OCI-LY7 (cell line): ENCODE data around the gene MRO. TPM values are rescaled to one million over a fixed set of nuclear protein-coding genes. Genes with fewer than 3 reads are reported as not detected.

ENCODE experiments used
- BruUV-seq: library from RNA; stranded (reverse); fragments of 400-500 nt; replicated peaks from 2 replicates; lab custom pipeline; 2021; lab: Mats Ljungman, UMichigan
- CTCF ChIA-PET: fragments of 300-600 bp; sonication (Branson Sonifier 250); formaldehyde crosslinking; loops from one replicate; lab custom pipeline; 2022; ENCODE audit warnings: antibody characterized with exemption; ENCODE audit not compliant: unreplicated experiment; lab: Charles Lee
- POLR2A ChIA-PET: fragments of 300-600 bp; sonication (Branson Sonifier 250); formaldehyde crosslinking; loops from one replicate; lab custom pipeline; 2022; ENCODE audit warnings: antibody characterized with exemption; lab: Charles Lee
- DNase-seq: peaks from one replicate; pipeline ENCODE4 v3.0.0-alpha.2; 2015; ENCODE audit warnings: low spot score
- H2AFZ ChIP-seq: fragments of 200-600 bp; sonication (generic), shearing (Covaris generic); 2 replicates; pipeline ENCODE4 v1.6.1; 2014; ENCODE audit warnings: mild to moderate bottlenecking, antibody characterized with exemption, low read length, moderate library complexity
- H3K27ac ChIP-seq: fragments of 200-600 bp; sonication (generic); 2 replicates; pipeline ENCODE4 v1.5.1; 2014; ENCODE audit warnings: mixed run types, low read depth, mild to moderate bottlenecking, moderate library complexity, low read length, inconsistent platforms; ENCODE audit not compliant: poor library complexity, severe bottlenecking
- H3K36me3 ChIP-seq: fragments of 200-600 bp; sonication (generic); 2 replicates; pipeline ENCODE4 v1.6.1; 2014; ENCODE audit warnings: mild to moderate bottlenecking, antibody characterized with exemption, low read length, moderate library complexity, mixed read lengths; ENCODE audit not compliant: insufficient read depth
- H3K4me1 ChIP-seq: fragments of 200-600 bp; sonication (generic); 2 replicates; pipeline ENCODE4 v1.5.1; 2014; ENCODE audit warnings: mild to moderate bottlenecking, low read length; ENCODE audit not compliant: insufficient read depth, poor library complexity, severe bottlenecking
- H3K4me2 ChIP-seq: fragments of 200-600 bp; sonication (generic); 2 replicates; pipeline ENCODE4 v1.6.1; 2014; ENCODE audit warnings: mild to moderate bottlenecking, low read length
- H3K4me3 ChIP-seq: fragments of 200-600 bp; sonication (generic); 2 replicates; pipeline ENCODE4 v1.5.1; 2014; ENCODE audit warnings: mild to moderate bottlenecking, low read depth, low read length; ENCODE audit not compliant: poor library complexity, severe bottlenecking
- H3K79me2 ChIP-seq: fragments of 200-600 bp; sonication (generic); 2 replicates; pipeline ENCODE4 v1.6.1; 2016; ENCODE audit warnings: low read depth, mild to moderate bottlenecking, low read length, moderate library complexity, mixed read lengths; ENCODE audit not compliant: insufficient read depth
- H3K9me2 ChIP-seq: fragments of 200-600 bp; sonication (generic); 2 replicates; pipeline ENCODE4 v1.6.1; 2016; ENCODE audit warnings: mild to moderate bottlenecking, low read length, mixed read lengths; ENCODE audit not compliant: insufficient read depth
- H3K9me3 ChIP-seq: fragments of 200-600 bp; sonication (generic); 2 replicates; pipeline ENCODE4 v1.6.1; 2014; ENCODE audit warnings: mild to moderate bottlenecking, mixed run types, low read length, mixed read lengths
- H4K20me1 ChIP-seq: fragments of 200-600 bp; sonication (generic); 2 replicates; pipeline ENCODE4 v1.6.1; 2014; ENCODE audit warnings: mild to moderate bottlenecking, antibody characterized with exemption, low read length, moderate library complexity, mixed read lengths; ENCODE audit not compliant: insufficient read depth
- EZH2phosphoT487 ChIP-seq: fragments of 200-600 bp; sonication (generic); IDR thresholded peaks from 2 replicates; pipeline ENCODE4 v1.6.1; 2018; ENCODE audit warnings: low read depth, borderline replicate concordance, mild to moderate bottlenecking, mixed run types, antibody characterized with exemption, low read length, moderate library complexity, mixed read lengths
- intact Hi-C: fragments of 100-400 bp; cut with micrococcal nuclease; formaldehyde crosslinking; loops from one replicate; pipeline ENCODE4 v1.10.0; 2022; ENCODE audit not compliant: unreplicated experiment
- total RNA-seq, 2 experiments: library from RNA; depleted of rRNA in 1 of 2; stranded (reverse); fragments of >200 nt in 1 of 2; shearing (Covaris generic) in 1 of 2; gene quantifications; 2 replicates each; pipeline ENCODE4 v1.2.3, GENCODE V29; 2014 to 2022
- TF ChIP-seq, protein P1 (sequence below): fragments of 200-600 bp; sonication (generic); conservative IDR thresholded peaks from 2 replicates; pipeline ENCODE4 v1.5.1; 2014; ENCODE audit warnings: mild to moderate bottlenecking, antibody characterized with exemption, low read length, moderate library complexity, mixed read lengths

The MRO gene
- total RNA-seq, 2 experiments from 2014 or later = 0.22 to 0.46 TPM

DNA sequence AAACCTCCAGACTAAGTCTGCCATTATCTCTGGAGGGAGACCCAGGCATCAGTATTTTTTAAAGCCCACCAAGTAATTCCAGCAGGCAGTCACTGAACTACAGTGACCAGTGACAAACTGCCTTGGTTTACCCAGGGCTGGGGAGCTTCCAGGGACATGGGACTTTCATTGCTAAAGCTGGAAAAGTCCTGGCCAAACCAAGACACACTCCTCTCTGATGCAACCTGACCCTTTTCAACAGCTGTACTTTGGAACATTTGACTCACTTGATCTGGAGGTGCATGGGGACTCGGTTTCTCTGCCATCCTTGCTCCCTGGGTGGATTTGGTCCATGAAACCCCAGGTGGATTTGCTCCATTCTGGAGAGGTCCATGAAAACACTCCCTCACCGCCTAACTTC is 7.0 kb downstream of the MRO start:
- TF ChIP-seq, protein P1, sequence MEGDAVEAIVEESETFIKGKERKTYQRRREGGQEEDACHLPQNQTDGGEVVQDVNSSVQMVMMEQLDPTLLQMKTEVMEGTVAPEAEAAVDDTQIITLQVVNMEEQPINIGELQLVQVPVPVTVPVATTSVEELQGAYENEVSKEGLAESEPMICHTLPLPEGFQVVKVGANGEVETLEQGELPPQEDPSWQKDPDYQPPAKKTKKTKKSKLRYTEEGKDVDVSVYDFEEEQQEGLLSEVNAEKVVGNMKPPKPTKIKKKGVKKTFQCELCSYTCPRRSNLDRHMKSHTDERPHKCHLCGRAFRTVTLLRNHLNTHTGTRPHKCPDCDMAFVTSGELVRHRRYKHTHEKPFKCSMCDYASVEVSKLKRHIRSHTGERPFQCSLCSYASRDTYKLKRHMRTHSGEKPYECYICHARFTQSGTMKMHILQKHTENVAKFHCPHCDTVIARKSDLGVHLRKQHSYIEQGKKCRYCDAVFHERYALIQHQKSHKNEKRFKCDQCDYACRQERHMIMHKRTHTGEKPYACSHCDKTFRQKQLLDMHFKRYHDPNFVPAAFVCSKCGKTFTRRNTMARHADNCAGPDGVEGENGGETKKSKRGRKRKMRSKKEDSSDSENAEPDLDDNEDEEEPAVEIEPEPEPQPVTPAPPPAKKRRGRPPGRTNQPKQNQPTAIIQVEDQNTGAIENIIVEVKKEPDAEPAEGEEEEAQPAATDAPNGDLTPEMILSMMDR = no peak
- TF ChIP-seq EZH2phosphoT487 = no peak
- ChIA-PET POLR2A (no interaction called here), CTCF (no interaction called here)
- no TSS peak for BruUV-seq
- no peaks in the 10 kb centered on the region for H4K20me1 ChIP-seq
- H3K9me2 ChIP-seq = no peaks in the 10 kb centered on the region
- peaks cover 24% of the 10 kb centered on the region for H3K4me1 ChIP-seq
- DNase-seq = no peak
- H3K4me2 ChIP-seq = no peak overlapping the region
- no peaks in the 10 kb centered on the region for H3K79me2 ChIP-seq
- H3K9me3 ChIP-seq = no peaks in the 10 kb centered on the region
- no peak overlapping the region for H3K27ac ChIP-seq
- H2AFZ ChIP-seq = no peak overlapping the region
- no peak overlapping the region for H3K4me3 ChIP-seq
- no peaks in the 10 kb centered on the region for H3K36me3 ChIP-seq
- intact Hi-C loops = no loop called here

DNA sequence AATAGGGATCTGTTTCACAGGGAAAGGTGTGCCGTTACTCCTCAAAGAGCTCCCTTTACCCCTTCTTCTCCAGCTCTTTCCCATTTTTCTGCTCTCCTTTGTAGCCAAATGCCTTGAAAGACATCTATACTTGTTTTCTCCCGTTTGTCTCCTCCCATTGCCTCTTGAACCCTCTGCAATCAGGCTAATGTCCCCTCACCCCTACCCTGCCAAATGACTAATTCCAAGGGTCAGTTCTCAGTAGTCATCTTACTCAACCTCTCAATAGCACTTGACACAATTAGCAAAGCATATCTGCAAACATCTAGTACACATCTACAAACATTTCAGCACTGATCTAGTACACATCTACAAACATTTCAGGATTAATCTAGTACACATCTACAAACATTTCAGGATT is 12.6 kb downstream of the MRO start:
- H3K27ac ChIP-seq = no peak overlapping the region
- H3K4me3 ChIP-seq = no peak overlapping the region
- no peaks in the 10 kb centered on the region for H3K9me3 ChIP-seq
- POLR2A ChIA-PET = no interaction called here
- H3K4me2 ChIP-seq = no peak overlapping the region
- no peaks in the 10 kb centered on the region for H3K9me2 ChIP-seq
- CTCF ChIA-PET = no interaction called here
- no peaks in the 10 kb centered on the region for H3K79me2 ChIP-seq
- intact Hi-C loops = no loop called here
- no peaks in the 10 kb centered on the region for H4K20me1 ChIP-seq
- TF ChIP-seq, protein P1 = no peak
- no peak for TF ChIP-seq EZH2phosphoT487
- H3K36me3 ChIP-seq = no peaks in the 10 kb centered on the region
- H2AFZ ChIP-seq = no peak overlapping the region
- no peak for DNase-seq
- H3K4me1 ChIP-seq = peaks cover 12% of the 10 kb centered on the region
- BruUV-seq = no TSS peak

DNA sequence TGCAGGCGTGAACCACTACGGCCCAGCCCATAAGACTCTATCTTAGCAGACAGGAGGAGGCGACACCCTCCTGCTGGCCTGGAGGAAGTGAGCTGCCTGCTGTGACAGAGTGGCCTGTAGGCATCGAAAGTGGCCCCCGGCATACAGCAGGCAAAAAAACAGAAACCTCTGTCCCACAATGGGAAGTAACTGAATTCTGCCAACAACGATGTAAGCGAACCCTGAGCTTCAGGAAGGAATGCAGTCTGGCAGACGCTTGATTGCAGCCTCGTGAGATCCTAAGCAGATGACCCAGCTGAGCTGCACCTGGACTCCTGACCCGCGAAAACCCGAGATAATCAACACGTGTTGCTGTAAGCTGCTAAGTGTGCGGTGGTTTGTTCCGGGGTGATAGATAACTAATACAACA is 13.6 kb downstream of the MRO start:
- intact Hi-C loops = no loop called here
- Histone ChIP-seq H3K27ac (no peak overlapping the region), H3K4me3 (no peak overlapping the region), H3K9me3 (no peaks in the 10 kb centered on the region), H3K79me2 (no peaks in the 10 kb centered on the region), H4K20me1 (no peaks in the 10 kb centered on the region), H3K4me1 (peaks cover 12% of the 10 kb centered on the region), H3K36me3 (no peaks in the 10 kb centered on the region), H2AFZ (no peak overlapping the region), H3K9me2 (no peaks in the 10 kb centered on the region), H3K4me2 (0 out of 2 replicates have a peak overlapping the region, but pooled peaks have one; percentile 5)
- ChIA-PET POLR2A (no interaction called here), CTCF (no interaction called here)
- DNase-seq = no peak
- TF ChIP-seq, protein P1 = no peak
- TF ChIP-seq EZH2phosphoT487 = no peak
- BruUV-seq = no TSS peak
